ENCODE data around the gene SPATA16.
A peak's percentile ranks its signal among the peaks of the same experiment; 100 is the strongest.

SPATA16 gene

GRCh38 chr3:172853921-172854666, 286.9 kb downstream of the SPATA16 start:
- H3K4me3 ChIP-seq (ENCODE audit: low read length): peak overlapping the region; percentile 12
- peak overlapping the region; percentile 87 for H3K27ac ChIP-seq (ENCODE audit: low read depth, low read length)
- no peaks in the 10 kb centered on the region for H3K9me3 ChIP-seq (ENCODE audit: insufficient read depth, low read depth, low read length)
- peaks cover 38% of the 10 kb centered on the region for H3K4me1 ChIP-seq (ENCODE audit: insufficient read depth, low read length)
- H3K27me3 ChIP-seq (ENCODE audit: insufficient read depth, low read length): peaks cover 4% of the 10 kb centered on the region
- 28% methylated on average over 2 of the region's 3 CpGs for WGBS
- H3K9ac ChIP-seq (ENCODE audit: low read depth, low read length): peak overlapping the region; percentile 46
- H3K36me3 ChIP-seq (ENCODE audit: insufficient read depth, low read length): no peaks in the 10 kb centered on the region

- Histone ChIP-seq H3K9me3 (ENCODE audit: insufficient read depth, low read depth, low read length) (no peaks in the 10 kb centered on the region), H3K4me3 (ENCODE audit: low read length) (no peak overlapping the region), H3K4me1 (ENCODE audit: insufficient read depth, low read length) (peaks cover 32% of the 10 kb centered on the region), H3K27ac (ENCODE audit: low read depth, low read length) (no peak overlapping the region), H3K9ac (ENCODE audit: low read depth, low read length) (no peak overlapping the region), H3K27me3 (ENCODE audit: insufficient read depth, low read length) (peaks cover 4% of the 10 kb centered on the region), H3K36me3 (ENCODE audit: insufficient read depth, low read length) (no peaks in the 10 kb centered on the region)
- WGBS: 95% methylated on average over 1 of the region's 1 CpG
These were observed 288.0 kb downstream of the SPATA16 start for GRCh38 chr3:172853005-172853404.

- H3K36me3 ChIP-seq (ENCODE audit: insufficient read depth, low read length): no peaks in the 10 kb centered on the region
- H3K4me1 ChIP-seq (ENCODE audit: insufficient read depth, low read length): peaks cover 21% of the 10 kb centered on the region
- H3K9ac ChIP-seq (ENCODE audit: low read depth, low read length): no peak overlapping the region
- no peaks in the 10 kb centered on the region; the same call in 1 of the 2 replicates for H3K27me3 ChIP-seq (ENCODE audit: insufficient read depth, low read length)
- no peak overlapping the region for H3K27ac ChIP-seq (ENCODE audit: low read depth, low read length)
- no peaks in the 10 kb centered on the region for H3K9me3 ChIP-seq (ENCODE audit: insufficient read depth, low read depth, low read length)
- no CpG with 5 or more reads among the region's 1 CpG for WGBS
- H3K4me3 ChIP-seq (ENCODE audit: low read length): no peak overlapping the region
These were observed 292.1 kb downstream of the SPATA16 start for GRCh38 chr3:172848910-172849309.

GRCh38 chr3:172847292-172847691, 293.7 kb downstream of the SPATA16 start:
- no peaks in the 10 kb centered on the region for H3K9me3 ChIP-seq (ENCODE audit: insufficient read depth, low read depth, low read length)
- H3K36me3 ChIP-seq (ENCODE audit: insufficient read depth, low read length): no peaks in the 10 kb centered on the region
- H3K9ac ChIP-seq (ENCODE audit: low read depth, low read length): no peak overlapping the region
- no peak overlapping the region for H3K27ac ChIP-seq (ENCODE audit: low read depth, low read length)
- no peaks in the 10 kb centered on the region for H3K27me3 ChIP-seq (ENCODE audit: insufficient read depth, low read length)
- H3K4me1 ChIP-seq (ENCODE audit: insufficient read depth, low read length): peaks cover 8% of the 10 kb centered on the region; the same call in 1 of the 2 replicates
- H3K4me3 ChIP-seq (ENCODE audit: low read length): no peak overlapping the region

- Histone ChIP-seq H3K27me3 (ENCODE audit: insufficient read depth, low read length) (no peaks in the 10 kb centered on the region), H3K4me1 (ENCODE audit: insufficient read depth, low read length) (peaks cover 8% of the 10 kb centered on the region; the same call in 1 of the 2 replicates), H3K36me3 (ENCODE audit: insufficient read depth, low read length) (no peaks in the 10 kb centered on the region), H3K9ac (ENCODE audit: low read depth, low read length) (no peak overlapping the region), H3K4me3 (ENCODE audit: low read length) (no peak overlapping the region), H3K27ac (ENCODE audit: low read depth, low read length) (no peak overlapping the region), H3K9me3 (ENCODE audit: insufficient read depth, low read depth, low read length) (no peaks in the 10 kb centered on the region)
- WGBS: 90% methylated on average over 2 of the region's 2 CpGs
These were observed 294.3 kb downstream of the SPATA16 start for GRCh38 chr3:172846706-172847105.

GRCh38 chr3:172846103-172846561, 294.9 kb downstream of the SPATA16 start:
- no peak overlapping the region for H3K27ac ChIP-seq (ENCODE audit: low read depth, low read length)
- no peaks in the 10 kb centered on the region for H3K36me3 ChIP-seq (ENCODE audit: insufficient read depth, low read length)
- H3K27me3 ChIP-seq (ENCODE audit: insufficient read depth, low read length): no peaks in the 10 kb centered on the region
- no peak overlapping the region for H3K4me3 ChIP-seq (ENCODE audit: low read length)
- H3K9ac ChIP-seq (ENCODE audit: low read depth, low read length): no peak overlapping the region
- 84% methylated on average over 2 of the region's 4 CpGs for WGBS
- H3K4me1 ChIP-seq (ENCODE audit: insufficient read depth, low read length): peaks cover 8% of the 10 kb centered on the region; the same call in 1 of the 2 replicates
- no peaks in the 10 kb centered on the region for H3K9me3 ChIP-seq (ENCODE audit: insufficient read depth, low read depth, low read length)

GRCh38 chr3:172844428-172844827, 296.6 kb downstream of the SPATA16 start:
- H3K4me1 ChIP-seq (ENCODE audit: insufficient read depth, low read length): peaks cover 15% of the 10 kb centered on the region
- WGBS: 90% methylated on average over 4 of the region's 4 CpGs
- H3K9me3 ChIP-seq (ENCODE audit: insufficient read depth, low read depth, low read length): no peaks in the 10 kb centered on the region
- H3K27me3 ChIP-seq (ENCODE audit: insufficient read depth, low read length): no peaks in the 10 kb centered on the region
- H3K36me3 ChIP-seq (ENCODE audit: insufficient read depth, low read length): no peaks in the 10 kb centered on the region
- no peak overlapping the region for H3K4me3 ChIP-seq (ENCODE audit: low read length)
- no peak overlapping the region for H3K27ac ChIP-seq (ENCODE audit: low read depth, low read length)
- H3K9ac ChIP-seq (ENCODE audit: low read depth, low read length): no peak overlapping the region

- Histone ChIP-seq H3K4me3 (ENCODE audit: low read length) (no peak overlapping the region), H3K27me3 (ENCODE audit: insufficient read depth, low read length) (no peaks in the 10 kb centered on the region), H3K36me3 (ENCODE audit: insufficient read depth, low read length) (no peaks in the 10 kb centered on the region), H3K9ac (ENCODE audit: low read depth, low read length) (no peak overlapping the region), H3K4me1 (ENCODE audit: insufficient read depth, low read length) (peaks cover 7% of the 10 kb centered on the region; the same call in 1 of the 2 replicates), H3K27ac (ENCODE audit: low read depth, low read length) (no peak overlapping the region), H3K9me3 (ENCODE audit: insufficient read depth, low read depth, low read length) (no peaks in the 10 kb centered on the region)
- WGBS: 75% methylated on average over 4 of the region's 4 CpGs
These were observed 300.1 kb downstream of the SPATA16 start for GRCh38 chr3:172840913-172841312.

- Histone ChIP-seq H3K4me1 (ENCODE audit: insufficient read depth, low read length) (peaks cover 7% of the 10 kb centered on the region; the same call in 1 of the 2 replicates), H3K27ac (ENCODE audit: low read depth, low read length) (no peak overlapping the region), H3K36me3 (ENCODE audit: insufficient read depth, low read length) (no peaks in the 10 kb centered on the region), H3K27me3 (ENCODE audit: insufficient read depth, low read length) (no peaks in the 10 kb centered on the region), H3K9me3 (ENCODE audit: insufficient read depth, low read depth, low read length) (no peaks in the 10 kb centered on the region), H3K9ac (ENCODE audit: low read depth, low read length) (no peak overlapping the region), H3K4me3 (ENCODE audit: low read length) (no peak overlapping the region)
- 88% methylated on average over 3 of the region's 4 CpGs for WGBS
These were observed 300.6 kb downstream of the SPATA16 start for GRCh38 chr3:172840463-172840862.

- H3K36me3 ChIP-seq (ENCODE audit: insufficient read depth, low read length): no peaks in the 10 kb centered on the region
- 93% methylated on average over 4 of the region's 4 CpGs for WGBS
- H3K9me3 ChIP-seq (ENCODE audit: insufficient read depth, low read depth, low read length): no peaks in the 10 kb centered on the region
- H3K9ac ChIP-seq (ENCODE audit: low read depth, low read length): no peak overlapping the region
- no peak overlapping the region for H3K4me3 ChIP-seq (ENCODE audit: low read length)
- no peaks in the 10 kb centered on the region for H3K27me3 ChIP-seq (ENCODE audit: insufficient read depth, low read length)
- no peak overlapping the region for H3K27ac ChIP-seq (ENCODE audit: low read depth, low read length)
- H3K4me1 ChIP-seq (ENCODE audit: insufficient read depth, low read length): peaks cover 7% of the 10 kb centered on the region; the same call in 1 of the 2 replicates
These were observed 301.4 kb downstream of the SPATA16 start for GRCh38 chr3:172839679-172840078.
